NCI-H1417 (cell line): ENCODE data around the gene TLR2.

ENCODE experiments used
- DNase-seq, 3 experiments: peaks; one replicate each; lab custom pipeline; 2025; lab: John Stamatoyannopoulos, UW

Gene TLR2, protein sequence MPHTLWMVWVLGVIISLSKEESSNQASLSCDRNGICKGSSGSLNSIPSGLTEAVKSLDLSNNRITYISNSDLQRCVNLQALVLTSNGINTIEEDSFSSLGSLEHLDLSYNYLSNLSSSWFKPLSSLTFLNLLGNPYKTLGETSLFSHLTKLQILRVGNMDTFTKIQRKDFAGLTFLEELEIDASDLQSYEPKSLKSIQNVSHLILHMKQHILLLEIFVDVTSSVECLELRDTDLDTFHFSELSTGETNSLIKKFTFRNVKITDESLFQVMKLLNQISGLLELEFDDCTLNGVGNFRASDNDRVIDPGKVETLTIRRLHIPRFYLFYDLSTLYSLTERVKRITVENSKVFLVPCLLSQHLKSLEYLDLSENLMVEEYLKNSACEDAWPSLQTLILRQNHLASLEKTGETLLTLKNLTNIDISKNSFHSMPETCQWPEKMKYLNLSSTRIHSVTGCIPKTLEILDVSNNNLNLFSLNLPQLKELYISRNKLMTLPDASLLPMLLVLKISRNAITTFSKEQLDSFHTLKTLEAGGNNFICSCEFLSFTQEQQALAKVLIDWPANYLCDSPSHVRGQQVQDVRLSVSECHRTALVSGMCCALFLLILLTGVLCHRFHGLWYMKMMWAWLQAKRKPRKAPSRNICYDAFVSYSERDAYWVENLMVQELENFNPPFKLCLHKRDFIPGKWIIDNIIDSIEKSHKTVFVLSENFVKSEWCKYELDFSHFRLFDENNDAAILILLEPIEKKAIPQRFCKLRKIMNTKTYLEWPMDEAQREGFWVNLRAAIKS

DNA sequence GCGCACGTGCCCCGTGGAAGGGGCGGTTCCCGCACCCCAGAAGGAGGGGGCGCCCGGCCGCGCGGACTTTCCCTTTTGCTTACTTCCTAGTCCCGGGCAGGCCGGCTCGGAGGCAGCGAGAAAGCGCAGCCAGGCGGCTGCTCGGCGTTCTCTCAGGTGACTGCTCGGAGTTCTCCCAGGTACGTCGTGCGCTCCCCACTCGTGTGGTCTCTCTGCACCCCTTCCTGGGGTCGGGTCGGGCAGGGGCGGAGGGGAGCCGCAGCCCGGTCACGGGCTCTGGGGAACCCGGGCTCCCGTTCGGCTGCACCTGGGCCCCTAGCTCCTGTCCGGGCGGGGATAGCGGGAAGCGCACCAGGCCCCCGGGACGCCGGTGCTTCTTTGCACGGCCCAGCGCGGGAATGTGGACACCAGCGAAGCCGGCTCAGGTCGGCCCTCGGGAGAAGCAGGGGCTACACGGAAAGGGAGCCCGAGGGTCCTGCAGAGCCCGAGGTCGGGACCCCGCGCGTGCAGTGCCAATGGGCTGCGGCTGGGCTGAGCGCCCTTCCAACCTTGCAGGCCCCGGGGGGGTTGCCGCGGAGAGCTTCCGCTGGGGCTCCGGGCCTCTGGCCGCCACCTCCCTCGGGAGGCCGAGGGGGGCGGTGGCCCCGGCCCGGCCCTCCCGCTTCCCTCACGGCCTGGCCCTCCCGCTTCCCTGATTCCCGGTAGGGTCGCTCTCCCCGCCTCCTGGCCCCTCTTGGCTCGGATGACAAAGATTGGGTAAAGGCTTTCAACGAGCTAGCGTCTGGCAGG is at the start of gene TLR2:
Gene TLR2 (plus strand): TSS at position 99 of the 789 bp plus-strand sequence. CDS start 18,628 bp downstream, outside the sequence.
- peak in 2 of 3 experiments; percentile 58 to 59 for DNase-seq

DNA sequence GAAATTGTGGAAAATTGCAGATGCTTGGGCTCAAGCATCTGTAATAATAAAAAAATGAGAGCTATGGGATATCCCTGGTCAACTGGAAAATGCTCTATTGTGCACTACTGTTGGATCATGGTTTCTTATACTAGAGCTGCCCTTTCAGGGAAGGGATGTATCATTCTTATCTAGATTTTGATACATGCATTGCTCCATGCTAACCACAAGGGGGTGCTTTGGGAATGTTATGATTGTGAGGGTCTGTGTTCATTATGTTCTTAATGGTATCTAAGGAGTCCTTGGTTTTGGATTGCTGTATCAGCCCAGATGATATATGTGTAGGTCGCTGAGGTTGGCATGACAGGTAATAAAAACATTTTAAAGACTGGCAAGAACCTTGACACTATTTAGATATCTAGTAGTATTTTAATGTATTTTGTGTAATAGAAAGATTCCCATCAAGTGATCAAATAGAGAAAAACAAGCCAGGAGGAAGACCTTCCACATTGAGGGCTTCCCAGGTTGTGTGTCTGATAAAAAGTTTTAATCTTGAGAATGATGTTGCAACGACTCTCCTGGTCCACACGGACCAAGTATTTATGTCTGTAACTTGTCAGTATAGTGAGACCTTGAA is 49.2 kb upstream of the TLR2 start:
- peak in 1 of 3 experiments; percentile 41 for DNase-seq

GRCh38 chr4:153635846-153636245 is 48.2 kb upstream of the TLR2 start:
- DNase-seq, result no peak

- DNase-seq, result no peak
Measured at GRCh38 chr4:153637201-153637600, 46.9 kb upstream of the TLR2 start.

DNA sequence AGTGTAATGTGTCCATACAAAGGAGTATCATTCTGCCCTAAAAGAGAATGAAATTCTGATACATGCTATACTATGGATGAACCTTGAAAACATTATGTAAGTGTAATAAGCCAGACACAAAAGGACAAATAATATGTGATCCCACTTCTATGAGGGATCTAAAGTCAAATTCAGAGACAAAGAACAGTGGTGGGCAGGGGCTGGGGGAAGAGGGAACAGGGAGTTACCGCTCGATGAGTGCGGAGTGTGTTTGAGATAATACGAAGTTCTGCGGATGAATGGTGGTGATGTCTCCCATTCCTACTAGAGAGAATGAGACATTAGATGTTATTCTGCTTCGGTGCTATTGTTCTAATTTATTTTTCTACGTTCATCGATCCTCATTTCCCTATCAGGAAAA is 46.1 kb upstream of the TLR2 start:
- no peak for DNase-seq

- no peak for DNase-seq
Measured at GRCh38 chr4:153638999-153639398, 45.1 kb upstream of the TLR2 start.

GRCh38 chr4:153639833-153640802 is 44.0 kb upstream of the TLR2 start:
- no peak for DNase-seq

DNA sequence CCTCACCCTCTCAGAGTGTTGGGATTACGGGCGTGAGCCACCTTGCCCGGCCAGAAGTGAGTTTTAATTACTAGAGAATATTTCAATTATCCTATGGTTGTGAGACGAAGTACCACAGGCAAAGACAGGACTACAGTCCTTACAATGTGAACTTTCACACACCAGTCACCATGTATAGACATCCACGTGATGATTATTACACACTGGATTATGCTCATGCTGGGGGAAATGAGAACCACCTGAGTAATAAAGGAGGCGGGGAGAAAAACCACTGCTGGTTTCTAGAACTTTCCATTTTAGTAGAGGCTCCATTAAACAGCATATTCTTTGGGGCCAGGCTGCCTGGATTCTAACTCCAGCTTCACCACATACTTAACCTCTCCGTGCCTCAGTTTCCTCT is 42.5 kb upstream of the TLR2 start:
- no peak for DNase-seq

GRCh38 chr4:153643406-153644383 is 40.4 kb upstream of the TLR2 start:
- peak; percentile 14 to 79 (median 29) for DNase-seq

- no peak for DNase-seq
Measured at GRCh38 chr4:153645183-153645582, 38.9 kb upstream of the TLR2 start.

DNA sequence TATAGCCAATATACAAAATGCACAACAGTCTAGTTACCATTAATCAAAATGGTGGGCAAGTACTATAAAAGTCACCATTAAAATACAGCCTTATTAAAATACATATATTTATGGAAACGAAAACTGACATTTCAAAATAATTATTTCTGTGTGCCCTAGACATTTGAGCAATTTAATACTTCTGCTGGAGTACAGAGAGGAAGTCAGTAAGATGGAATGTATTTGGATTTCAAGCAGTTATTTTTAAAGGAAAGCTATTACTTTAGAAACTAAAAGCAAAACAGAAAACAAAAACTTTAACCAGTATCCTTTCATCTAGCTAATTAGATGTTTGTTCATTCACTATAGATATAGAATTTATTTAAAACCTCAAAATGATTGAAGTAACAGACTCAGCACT is 37.8 kb upstream of the TLR2 start:
- no peak for DNase-seq

DNA sequence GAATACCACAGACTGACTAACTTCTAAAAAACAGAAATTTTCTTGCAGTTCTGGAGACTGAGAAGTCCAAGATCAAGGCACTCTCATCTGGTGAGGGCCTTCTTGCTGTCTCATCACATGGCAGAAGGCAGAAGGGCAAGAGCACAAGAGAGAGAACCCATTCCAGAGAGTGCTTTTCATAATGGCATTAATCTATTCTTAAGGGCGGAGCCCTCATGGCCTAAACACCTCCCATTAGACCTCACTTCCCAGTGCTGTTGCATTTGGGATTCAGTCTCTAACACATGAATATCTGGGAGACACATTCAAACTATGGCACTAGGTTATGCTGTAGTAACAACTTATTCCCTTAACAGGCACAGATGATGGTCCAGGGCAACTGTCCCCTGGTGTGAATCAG is 37.1 kb upstream of the TLR2 start:
- DNase-seq, result no peak

DNA sequence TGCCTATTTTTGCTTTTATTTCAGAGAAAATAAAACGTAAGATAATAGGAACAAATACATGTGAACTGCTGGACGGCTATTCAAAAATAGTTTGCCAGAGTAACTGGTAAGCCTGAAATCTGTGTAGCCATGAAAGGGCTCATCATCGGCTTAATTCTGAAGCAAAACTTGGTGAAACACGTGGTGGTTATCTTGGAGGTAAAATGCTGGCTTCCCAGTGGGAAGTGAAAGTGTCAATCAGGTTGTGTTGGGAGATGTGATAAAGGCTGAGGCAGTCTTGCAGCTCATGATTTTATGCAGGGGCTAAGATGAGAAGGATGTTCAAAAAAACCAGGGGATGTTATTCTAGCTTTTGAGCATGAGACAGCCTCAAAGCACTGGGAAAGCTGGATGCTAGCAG is 36.1 kb upstream of the TLR2 start:
- no peak for DNase-seq

DNA sequence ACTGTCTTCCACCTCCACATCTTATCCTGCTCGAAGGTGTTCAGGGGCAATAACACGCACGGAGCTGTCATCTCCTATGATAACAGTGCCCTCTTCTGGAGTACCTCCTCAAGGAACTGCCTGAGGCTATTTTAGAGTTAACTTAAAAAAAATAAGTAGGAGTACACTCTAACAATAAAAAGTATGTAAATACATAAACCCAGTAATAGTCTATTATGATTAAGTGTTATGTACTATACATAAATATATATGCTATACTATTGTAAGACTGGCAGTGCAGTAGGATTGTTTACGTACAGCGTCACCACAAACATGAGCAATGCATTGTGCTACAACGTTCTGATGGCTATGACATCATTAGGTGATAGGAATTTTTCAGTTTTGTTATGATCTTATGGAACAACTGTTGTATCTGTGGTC is 34.5 kb upstream of the TLR2 start:
- DNase-seq, result peak; percentile 0 to 49 (median 9)

- no peak for DNase-seq
Measured at GRCh38 chr4:153651116-153651515, 33.0 kb upstream of the TLR2 start.

GRCh38 chr4:153651587-153651986 is 32.5 kb upstream of the TLR2 start:
- DNase-seq, result peak in 1 of 3 experiments; percentile 13

DNA sequence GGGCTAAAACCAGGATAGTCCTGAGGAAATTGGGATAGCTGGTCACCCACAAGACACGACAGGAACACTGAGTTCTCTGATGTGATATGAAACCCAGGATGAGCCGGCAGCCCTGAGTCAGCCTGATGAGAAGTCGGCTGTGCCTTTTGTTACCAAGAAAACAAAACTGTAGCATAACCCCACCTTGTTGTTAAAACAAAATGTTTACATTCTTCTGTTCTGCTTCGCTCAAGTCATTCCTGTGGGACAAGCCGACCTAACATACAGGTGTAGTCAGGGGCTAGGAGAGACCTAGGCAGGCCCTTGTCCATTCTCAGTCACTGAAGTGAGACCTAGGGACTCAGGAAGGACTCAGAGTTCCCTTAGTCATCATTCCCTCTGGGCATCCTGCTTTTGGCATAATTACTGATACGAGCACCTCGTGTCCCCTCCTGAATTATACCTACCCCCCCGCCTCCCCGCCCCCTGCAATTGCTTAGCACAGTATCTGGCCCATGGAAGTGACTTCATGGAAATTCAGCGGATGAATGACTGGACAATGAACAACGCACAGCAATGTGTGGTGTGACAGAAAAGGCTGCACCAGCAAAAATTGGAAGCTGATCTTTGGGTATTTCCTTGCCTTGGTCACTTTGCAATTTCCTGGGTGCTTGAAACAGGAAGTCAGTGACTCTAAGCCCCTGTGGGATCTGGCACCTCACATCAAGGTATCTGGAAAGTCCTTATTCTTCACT is 31.9 kb upstream of the TLR2 start:
- no peak for DNase-seq

GRCh38 chr4:153655002-153655541 is 29.0 kb upstream of the TLR2 start:
- no peak for DNase-seq
